Nephron progenitor cell (in vitro differentiated cells): Measurements from ENCODE around the gene CDK5.
"Not testable (repeated sequence)": the region's sequence is repeated elsewhere in the genome, so short reads cannot be mapped to it uniquely, and the experiment has no call there.

Source experiments
- DNase-seq: peaks from one replicate; pipeline ENCODE4 v3.0.0; 2021
- H3K27ac Mint-ChIP-seq: 2 replicates; pipeline ENCODE4 v1.8.0; 2021; ENCODE audit warnings: mild to moderate bottlenecking, moderate library complexity, mixed read lengths
- H3K27me3 Mint-ChIP-seq: 2 replicates; pipeline ENCODE4 v1.8.0; 2021; ENCODE audit warnings: mild to moderate bottlenecking, low read depth, mixed read lengths; ENCODE audit not compliant: poor library complexity
- H3K36me3 Mint-ChIP-seq: 2 replicates; pipeline ENCODE4 v1.8.0; 2021; ENCODE audit warnings: low read depth, mixed read lengths
- H3K4me1 Mint-ChIP-seq: 2 replicates; pipeline ENCODE4 v1.8.0; 2021; ENCODE audit warnings: mixed read lengths
- H3K4me3 Mint-ChIP-seq: 2 replicates; pipeline ENCODE4 v1.8.0; 2021; ENCODE audit warnings: mild to moderate bottlenecking, moderate library complexity, mixed read lengths
- H3K9me3 Mint-ChIP-seq: 2 replicates; pipeline ENCODE4 v1.8.0; 2021; ENCODE audit warnings: mild to moderate bottlenecking, moderate library complexity, mixed read lengths
- CTCF ChIP-seq: fragments of 200-600 bp; sonication (generic); IDR thresholded peaks from 2 replicates; pipeline ENCODE4 v1.5.0; 2021; ENCODE audit warnings: antibody characterized with exemption

Gene CDK5

GRCh38 chr7:151032936-151033863 is 24.5 kb downstream of the CDK5 start:
- no peak overlapping the region for H3K4me3 Mint-ChIP-seq

GRCh38 chr7:151031011-151031410 is 26.7 kb downstream of the CDK5 start:
- peaks cover 20% of the 10 kb centered on the region for H3K27me3 Mint-ChIP-seq
- no peaks in the 10 kb centered on the region for H3K9me3 Mint-ChIP-seq
- H3K4me1 Mint-ChIP-seq: peaks cover 26% of the 10 kb centered on the region
- DNase-seq: no peak
- H3K36me3 Mint-ChIP-seq: no peaks in the 10 kb centered on the region
- H3K4me3 Mint-ChIP-seq: no peak overlapping the region
- no peak overlapping the region for H3K27ac Mint-ChIP-seq
- no peak for TF ChIP-seq CTCF

More at GRCh38 chr7:151032936-151033863, 24.5 kb downstream of the CDK5 start:
- H3K9me3 Mint-ChIP-seq: no peaks in the 10 kb centered on the region
- H3K27ac Mint-ChIP-seq: no peak overlapping the region
- peaks cover 9% of the 10 kb centered on the region for H3K4me1 Mint-ChIP-seq
- TF ChIP-seq CTCF: no peak
- DNase-seq: no peak
- H3K36me3 Mint-ChIP-seq: no peaks in the 10 kb centered on the region
- H3K27me3 Mint-ChIP-seq: no peaks in the 10 kb centered on the region

- no peaks in the 10 kb centered on the region for H3K9me3 Mint-ChIP-seq
- H3K4me1 Mint-ChIP-seq: peaks cover 32% of the 10 kb centered on the region
- peak overlapping the region; percentile 81 for H3K27ac Mint-ChIP-seq
- peak overlapping the region; percentile 91 for H3K4me3 Mint-ChIP-seq
- no peak for TF ChIP-seq CTCF
- no peaks in the 10 kb centered on the region for H3K36me3 Mint-ChIP-seq
- DNase-seq: no peak
- peaks cover 27% of the 10 kb centered on the region for H3K27me3 Mint-ChIP-seq
These were observed 28.7 kb downstream of the CDK5 start for GRCh38 chr7:151028948-151029501.

- peaks cover 27% of the 10 kb centered on the region for H3K27me3 Mint-ChIP-seq
- peak; percentile 30 for TF ChIP-seq CTCF
- peak within 1 kb of the TSS; percentile 91 for H3K4me3 Mint-ChIP-seq
- no peaks in the 10 kb centered on the region for H3K9me3 Mint-ChIP-seq
- H3K36me3 Mint-ChIP-seq: no peaks in the 10 kb centered on the region
- peaks cover 32% of the 10 kb centered on the region for H3K4me1 Mint-ChIP-seq
- DNase-seq: peak; percentile 97
- H3K27ac Mint-ChIP-seq: peak within 1 kb of the TSS; percentile 81
These were observed 29.4 kb downstream of the CDK5 start, which contains the start of gene ABCB8 for GRCh38 chr7:151028131-151028947. ABCB8 (plus strand) TSS chr7:151028450; CDS start chr7:151028516, 66 bp downstream.

GRCh38 chr7:151027728-151028130 is 30.0 kb downstream of the CDK5 start:
- peaks cover 27% of the 10 kb centered on the region for H3K27me3 Mint-ChIP-seq
- not testable (repeated sequence) for DNase-seq, H3K36me3 Mint-ChIP-seq, H3K9me3 Mint-ChIP-seq
- peak overlapping the region; percentile 62 for H3K27ac Mint-ChIP-seq
- peak overlapping the region; percentile 91 for H3K4me3 Mint-ChIP-seq
- H3K4me1 Mint-ChIP-seq: peaks cover 37% of the 10 kb centered on the region

- Mint-ChIP-seq H3K27me3 (peaks cover 27% of the 10 kb centered on the region), H3K4me3 (peak overlapping the region; percentile 91), H3K4me1 (peaks cover 38% of the 10 kb centered on the region)
- H3K27ac Mint-ChIP-seq, DNase-seq, H3K36me3 Mint-ChIP-seq, H3K9me3 Mint-ChIP-seq: not testable (repeated sequence)
These were observed 30.6 kb downstream of the CDK5 start for GRCh38 chr7:151026771-151027727.
